Hepatic stellate cell (primary cell): Measurements from ENCODE around the gene ECM1.

Experiments used
- DNase-seq: peaks from one replicate; pipeline ENCODE4 v3.0.0; 2011; ENCODE audit warnings: low spot score

ECM1 gene

GRCh38 chr1:150558761-150559655, 51.1 kb downstream of the ECM1 start:
- DNase-seq = no peak

GRCh38 chr1:150559656-150560010, 51.7 kb downstream of the ECM1 start:
- no peak for DNase-seq

- DNase-seq = peak; percentile 78
Observed at GRCh38 chr1:150560011-150560438, 52.1 kb downstream of the ECM1 start.

- peak; percentile 85 for DNase-seq
Observed at GRCh38 chr1:150560576-150561253, 52.8 kb downstream of the ECM1 start.

GRCh38 chr1:150561254-150561973, 53.5 kb downstream of the ECM1 start:
- peak; percentile 96 for DNase-seq

- peak; percentile 86 for DNase-seq
Observed at GRCh38 chr1:150561974-150562445, 54.1 kb downstream of the ECM1 start.

- DNase-seq = no peak
Observed at GRCh38 chr1:150562446-150563339, 54.8 kb downstream of the ECM1 start.
